HCT116 (cell line): ENCODE results near the gene USP47. TPM values are rescaled to one million over a fixed set of nuclear protein-coding genes. Genes with fewer than 3 reads are reported as not detected.

Experiments used
- ATAC-seq: fragments of 200-7000 bp; cut with Tn5 transposase; 2 replicates; pipeline ENCODE4 v1.9.1; 2020; ENCODE audit warnings: mild to moderate bottlenecking, moderate library complexity
- BruUV-seq: library from RNA; stranded (reverse); fragments of 400-500 nt; replicated peaks from 2 replicates; lab custom pipeline; 2021; lab: Mats Ljungman, UMichigan
- CTCF ChIA-PET: fragments of 300-600 bp; sonication (Branson Sonifier 250); formaldehyde crosslinking; loops from one replicate; lab custom pipeline; 2021; ENCODE audit warnings: antibody characterized with exemption; lab: Charles Lee
- POLR2A ChIA-PET: fragments of 300-600, 350-600 bp; sonication (Branson Sonifier 250); formaldehyde crosslinking; loops from one replicate; lab custom pipeline; 2021; ENCODE audit warnings: antibody characterized with exemption; lab: Charles Lee
- RAD21 ChIA-PET, 2 experiments: fragments of 300-600 bp; sonication (Branson Sonifier 250); formaldehyde crosslinking; loops; one replicate each; lab custom pipeline; 2023; ENCODE audit warnings: low total read pairs in 2 of 2; ENCODE audit not compliant: uncharacterized antibody in 2 of 2, unreplicated experiment in 2 of 2, low non-redundant PET in 1 of 2; lab: Charles Lee
- DNase-seq: peaks from one replicate; pipeline ENCODE4 v3.0.0-alpha.2; 2010; ENCODE audit warnings: low read depth, low spot score
- H2AFZ ChIP-seq: fragments of 200-600 bp; shearing (Covaris generic), sonication (generic); 2 replicates; pipeline ENCODE4 v1.6.1; 2017; ENCODE audit warnings: low read depth, mixed run types, mixed read lengths, antibody characterized with exemption, low read length; ENCODE audit not compliant: poor library complexity, severe bottlenecking
- H3K27ac ChIP-seq: 2 replicates; pipeline ENCODE4 v1.5.1; 2012; ENCODE audit warnings: low read depth, low read length
- H3K27me3 ChIP-seq: fragments of 200-600 bp; sonication (generic); 2 replicates; pipeline ENCODE4 v1.6.1; 2016; ENCODE audit warnings: mixed run types, low read length, mixed read lengths; ENCODE audit not compliant: insufficient read depth
- H3K36me3 ChIP-seq, 2 experiments: fragments of 200-500 bp in 1 of 2; fragments of 200-600 bp in 1 of 2; sonication (Bioruptor generic) in 1 of 2; sonication (generic) in 1 of 2; 2 replicates each; pipeline versions ENCODE4 v1.5.1 to v1.6.1; 2014 to 2016; ENCODE audit warnings: low read length in 2 of 2, inconsistent platforms in 1 of 2, mixed read lengths in 1 of 2, mixed run types in 1 of 2; ENCODE audit not compliant: insufficient read depth in 2 of 2, control insufficient read depth in 1 of 2
- H3K4me1 ChIP-seq, 2 experiments: fragments of 200-600 bp in 1 of 2; sonication (generic) in 1 of 2; 2 replicates each; pipeline versions ENCODE4 v1.5.1 to v1.6.1; 2012 to 2017; ENCODE audit warnings: low read length in 2 of 2, inconsistent platforms in 1 of 2, mild to moderate bottlenecking in 1 of 2, mixed read lengths in 1 of 2, mixed run types in 1 of 2, moderate library complexity in 1 of 2; ENCODE audit not compliant: insufficient read depth in 2 of 2, control insufficient read depth in 1 of 2
- H3K4me2 ChIP-seq: fragments of 200-600 bp; sonication (generic); 2 replicates; pipeline ENCODE4 v1.6.1; 2017; ENCODE audit warnings: mixed run types, low read length, mixed read lengths
- H3K4me3 ChIP-seq, 2 experiments: fragments of 200-600 bp in 1 of 2; sonication (generic) in 1 of 2; replicated peaks in 1 of 2; 2 replicates each; pipeline ENCODE4 v1.5.1; 2011 to 2016; ENCODE audit warnings: low read length in 2 of 2, control low read depth in 1 of 2, low read depth in 1 of 2, mild to moderate bottlenecking in 1 of 2, mixed read lengths in 1 of 2, mixed run types in 1 of 2
- H3K79me2 ChIP-seq: fragments of 200-600 bp; sonication (generic); 2 replicates; pipeline ENCODE4 v1.6.1; 2017; ENCODE audit warnings: mild to moderate bottlenecking, mixed run types, low read length, moderate library complexity, mixed read lengths; ENCODE audit not compliant: insufficient read depth
- H3K9ac ChIP-seq: fragments of 200-600 bp; sonication (generic); 2 replicates; pipeline ENCODE4 v1.6.1; 2016; ENCODE audit warnings: low read length, mixed read lengths
- H3K9me2 ChIP-seq: fragments of 200-600 bp; sonication (generic), shearing (Covaris generic); 2 replicates; pipeline ENCODE4 v1.6.1; 2017; ENCODE audit warnings: mixed run types, mild to moderate bottlenecking, moderate library complexity; ENCODE audit not compliant: insufficient read depth
- H3K9me3 ChIP-seq, 2 experiments: fragments of 200-500 bp in 1 of 2; fragments of 200-600 bp in 1 of 2; sonication (Bioruptor generic) in 1 of 2; sonication (generic) in 1 of 2; 2 replicates each; pipeline ENCODE4 v1.6.1; 2014 to 2017; ENCODE audit warnings: low read length in 2 of 2, mixed read lengths in 2 of 2, inconsistent platforms in 1 of 2, low read depth in 1 of 2, mild to moderate bottlenecking in 1 of 2, mixed run types in 1 of 2, moderate library complexity in 1 of 2; ENCODE audit not compliant: control insufficient read depth in 1 of 2, insufficient read depth in 1 of 2
- H4K20me1 ChIP-seq: fragments of 200-600 bp; sonication (generic), shearing (Covaris generic); 2 replicates; pipeline ENCODE4 v1.6.1; 2017; ENCODE audit warnings: mixed run types, mild to moderate bottlenecking, moderate library complexity; ENCODE audit not compliant: insufficient read depth
- ATF3 ChIP-seq: IDR thresholded peaks from 2 replicates; pipeline ENCODE4 v1.6.1; 2012
- CBX3 ChIP-seq: IDR thresholded peaks from 2 replicates; pipeline ENCODE4 v1.6.1; 2012; ENCODE audit warnings: low read depth
- CEBPB ChIP-seq: IDR thresholded peaks from 2 replicates; pipeline ENCODE4 v1.6.1; 2012; ENCODE audit warnings: low read depth
- EGR1 ChIP-seq: IDR thresholded peaks from 2 replicates; pipeline ENCODE4 v1.6.1; 2012; ENCODE audit warnings: low read depth
- ELF1 ChIP-seq: IDR thresholded peaks from 2 replicates; pipeline ENCODE4 v1.6.1; 2012; ENCODE audit warnings: low read depth, borderline replicate concordance
- EZH2 ChIP-seq: fragments of 200-600 bp; sonication (generic); IDR thresholded peaks from 2 replicates; pipeline ENCODE4 v1.6.1; 2017; ENCODE audit warnings: antibody characterized with exemption, mixed run types
- EZH2phosphoT487 ChIP-seq: fragments of 200-600 bp; IDR thresholded peaks from 2 replicates; pipeline ENCODE4 v1.6.1; 2018; ENCODE audit warnings: antibody characterized with exemption, borderline replicate concordance
- JUND ChIP-seq: IDR thresholded peaks from 2 replicates; pipeline ENCODE4 v1.6.1; 2012
- MAX ChIP-seq: IDR thresholded peaks from 2 replicates; pipeline ENCODE4 v1.6.1; 2012
- POLR2A ChIP-seq: IDR thresholded peaks from 2 replicates; pipeline ENCODE4 v1.7.0; 2011; ENCODE audit warnings: borderline replicate concordance; ENCODE audit not compliant: insufficient read depth, insufficient read length; ENCODE audit errors: extremely low read depth
- POLR2AphosphoS5 ChIP-seq: IDR thresholded peaks from 2 replicates; pipeline ENCODE4 v1.6.1; 2011; ENCODE audit warnings: mild to moderate bottlenecking, low read depth, low read length, moderate library complexity
- RAD21 ChIP-seq: IDR thresholded peaks from 2 replicates; pipeline ENCODE4 v1.6.1; 2012; ENCODE audit warnings: low read depth, mild to moderate bottlenecking
- REST ChIP-seq: IDR thresholded peaks from 2 replicates; pipeline ENCODE4 v1.6.1; 2012; ENCODE audit warnings: low read depth
- SIN3A ChIP-seq: IDR thresholded peaks from 2 replicates; pipeline ENCODE4 v1.6.1; 2012; ENCODE audit warnings: low read depth
- SP1 ChIP-seq: IDR thresholded peaks from 2 replicates; pipeline ENCODE4 v1.6.1; 2012; ENCODE audit warnings: low read depth
- SRF ChIP-seq: IDR thresholded peaks from 2 replicates; pipeline ENCODE4 v1.6.1; 2012; ENCODE audit warnings: low read depth
- TCF7L2 ChIP-seq: IDR thresholded peaks from 2 replicates; pipeline ENCODE4 v1.7.0; 2011; ENCODE audit warnings: borderline replicate concordance, inconsistent platforms; ENCODE audit not compliant: insufficient read depth, insufficient read length; ENCODE audit errors: extremely low read depth
- YY1 ChIP-seq: IDR thresholded peaks from 2 replicates; pipeline ENCODE4 v1.6.1; 2011; ENCODE audit warnings: low read length, low read depth, moderate library complexity, mild to moderate bottlenecking; ENCODE audit not compliant: insufficient replicate concordance; ENCODE audit errors: extremely low read depth
- ZFX ChIP-seq: fragments of 450-650 bp; IDR thresholded peaks from 2 replicates; pipeline ENCODE4 v1.6.1; 2017
- intact Hi-C: fragments of 100-400 bp; cut with micrococcal nuclease; formaldehyde crosslinking; loops from 2 replicates; pipeline ENCODE4 v1.10.0; 2022
- total RNA-seq: library from RNA; stranded (reverse); gene quantifications from one replicate; pipeline ENCODE4 v1.2.1, GENCODE V29; 2021; ENCODE audit not compliant: unreplicated experiment
- TF ChIP-seq, protein P1 (sequence below), 3 experiments: fragments of 200-600 bp in 1 of 3; sonication (generic) in 1 of 3; IDR thresholded peaks in 2 of 3; conservative IDR thresholded peaks in 1 of 3; 2 replicates each; pipeline ENCODE4 v1.5.1; 2012 to 2017; ENCODE audit warnings: low read depth in 2 of 3, low read length in 2 of 3, antibody characterized with exemption in 1 of 3, borderline replicate concordance in 1 of 3, control low read depth in 1 of 3, mild to moderate bottlenecking in 1 of 3, mixed read lengths in 1 of 3, mixed run types in 1 of 3, moderate library complexity in 1 of 3; ENCODE audit not compliant: insufficient read depth in 1 of 3

Gene USP47
- total RNA-seq, 1 experiment from 2014 or later = 18.9 TPM

DNA sequence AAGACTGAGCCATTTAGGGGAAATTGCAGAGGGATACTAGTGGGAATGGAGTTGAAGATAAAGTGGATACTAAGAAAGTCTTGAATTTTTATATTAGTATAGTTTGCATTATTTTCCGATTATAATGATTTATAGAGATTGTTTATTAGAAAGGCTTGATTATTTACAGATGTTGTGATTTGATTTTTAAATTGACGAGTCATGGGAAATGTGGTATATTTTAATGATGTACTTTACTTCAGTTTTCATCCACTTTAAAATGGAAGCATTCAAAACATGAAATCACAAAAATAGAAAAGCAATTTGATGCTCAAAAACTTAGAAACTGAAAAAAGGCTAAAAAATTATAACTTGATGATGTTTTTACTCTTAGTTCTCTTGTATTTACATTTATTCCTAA lies 21.2 kb downstream of the USP47 start:
- Histone ChIP-seq H3K27ac (no peak overlapping the region), H3K4me1 (no peaks in the 10 kb centered on the region), H3K4me3 (no peak overlapping the region), H3K4me2 (no peak overlapping the region), H3K27me3 (no peaks in the 10 kb centered on the region), H4K20me1 (peaks cover 1% of the 10 kb centered on the region; the same call in 1 of the 2 replicates)
- no TSS peak for BruUV-seq
- ChIA-PET RAD21 (no interaction called here), CTCF (no interaction called here)
- intact Hi-C loops = no loop called here
- TF ChIP-seq SP1 (no peak), SIN3A (no peak), YY1 (no peak), CEBPB (no peak), ELF1 (no peak), TCF7L2 (no peak), SRF (no peak), RAD21 (no peak), CBX3 (no peak), EGR1 (no peak), EZH2 (no peak), JUND (no peak), ATF3 (no peak), EZH2phosphoT487 (no peak), REST (no peak), POLR2AphosphoS5 (no peak), ZFX (no peak), POLR2A (no peak), MAX (no peak)
- TF ChIP-seq, protein P1, sequence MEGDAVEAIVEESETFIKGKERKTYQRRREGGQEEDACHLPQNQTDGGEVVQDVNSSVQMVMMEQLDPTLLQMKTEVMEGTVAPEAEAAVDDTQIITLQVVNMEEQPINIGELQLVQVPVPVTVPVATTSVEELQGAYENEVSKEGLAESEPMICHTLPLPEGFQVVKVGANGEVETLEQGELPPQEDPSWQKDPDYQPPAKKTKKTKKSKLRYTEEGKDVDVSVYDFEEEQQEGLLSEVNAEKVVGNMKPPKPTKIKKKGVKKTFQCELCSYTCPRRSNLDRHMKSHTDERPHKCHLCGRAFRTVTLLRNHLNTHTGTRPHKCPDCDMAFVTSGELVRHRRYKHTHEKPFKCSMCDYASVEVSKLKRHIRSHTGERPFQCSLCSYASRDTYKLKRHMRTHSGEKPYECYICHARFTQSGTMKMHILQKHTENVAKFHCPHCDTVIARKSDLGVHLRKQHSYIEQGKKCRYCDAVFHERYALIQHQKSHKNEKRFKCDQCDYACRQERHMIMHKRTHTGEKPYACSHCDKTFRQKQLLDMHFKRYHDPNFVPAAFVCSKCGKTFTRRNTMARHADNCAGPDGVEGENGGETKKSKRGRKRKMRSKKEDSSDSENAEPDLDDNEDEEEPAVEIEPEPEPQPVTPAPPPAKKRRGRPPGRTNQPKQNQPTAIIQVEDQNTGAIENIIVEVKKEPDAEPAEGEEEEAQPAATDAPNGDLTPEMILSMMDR (IDR thresholded peaks at IDR 0.05 in 2 of 3, conservative IDR thresholded peaks at IDR 0.05 in 1 of 3; ENCODE audit: borderline replicate concordance in 1 of 3, insufficient read depth in 1 of 3, low read depth in 2 of 3, low read length in 2 of 3) = no peak
- TF ChIP-seq, all 23 proteins: peak for 0
- POLR2A ChIA-PET = no interaction called here
- Histone ChIP-seq H3K9me3 (peaks cover 0 to 4% of the 10 kb centered on the region in 2 experiments; a peak in 1 of 4 replicates), H3K79me2 (peaks cover 97% of the 10 kb centered on the region), H3K36me3 (no peaks in the 10 kb centered on the region), H3K9ac (no peak overlapping the region), H2AFZ (no peak overlapping the region), H3K9me2 (no peaks in the 10 kb centered on the region)
- DNase-seq (no peak), ATAC-seq (no peak)
